HepG2 (cell line): ENCODE results near the gene LGALS3. TPM values are rescaled to one million over a fixed set of nuclear protein-coding genes. Genes with fewer than 3 reads are reported as not detected.

Source experiments
- ELF4 ChIP-seq: sonication (generic); formaldehyde crosslinking; IDR thresholded peaks from 2 replicates; pipeline ENCODE4 v1.5.0; 2020; ENCODE audit warnings: missing genetic modification reagents, mild to moderate bottlenecking, moderate library complexity, borderline replicate concordance
- GTF2F1 ChIP-seq: fragments of 150-350 bp; IDR thresholded peaks from 2 replicates; pipeline ENCODE4 v1.6.1; 2014; ENCODE audit warnings: low read length
- HMG20A ChIP-seq: IDR thresholded peaks from 2 replicates; pipeline ENCODE4 v1.6.1; 2016; ENCODE audit warnings: borderline replicate concordance
- HNF4A ChIP-seq: sonication (generic); formaldehyde crosslinking; IDR thresholded peaks from 2 replicates; pipeline ENCODE4 v1.4.0; 2020; ENCODE audit warnings: missing genetic modification reagents
- HOXD1 ChIP-seq: sonication (generic); formaldehyde crosslinking; IDR thresholded peaks from 2 replicates; pipeline ENCODE4 v1.5.0; 2020; ENCODE audit warnings: missing genetic modification reagents
- IRF1 ChIP-seq: sonication (generic); formaldehyde crosslinking; IDR thresholded peaks from 2 replicates; pipeline ENCODE4 v1.4.0; 2020; ENCODE audit warnings: low read depth, mild to moderate bottlenecking, missing genetic modification reagents
- JDP2 ChIP-seq: sonication (generic); formaldehyde crosslinking; IDR thresholded peaks from 2 replicates; pipeline ENCODE4 v1.8.1; 2022; ENCODE audit warnings: missing genetic modification reagents, borderline replicate concordance
- KAT2B ChIP-seq: fragments of 150-350 bp; IDR thresholded peaks from 2 replicates; pipeline ENCODE4 v1.6.1; 2014; ENCODE audit warnings: low read depth, low read length, borderline replicate concordance
- MYNN ChIP-seq: sonication (generic); formaldehyde crosslinking; IDR thresholded peaks from 2 replicates; pipeline ENCODE4 v1.4.0; 2020; ENCODE audit warnings: mild to moderate bottlenecking, low read depth, missing genetic modification reagents
- PHF8 ChIP-seq: sonication (generic); formaldehyde crosslinking; IDR thresholded peaks from 2 replicates; pipeline ENCODE4 v1.5.0; 2020; ENCODE audit warnings: missing genetic modification reagents
- PRDM10 ChIP-seq: sonication (generic); formaldehyde crosslinking; IDR thresholded peaks from 2 replicates; pipeline ENCODE4 v1.4.0; 2020; ENCODE audit warnings: low read depth, missing genetic modification reagents
- SIX1 ChIP-seq: sonication (generic); formaldehyde crosslinking; IDR thresholded peaks from 2 replicates; pipeline ENCODE4 v1.4.0; 2020; ENCODE audit warnings: missing genetic modification reagents, borderline replicate concordance
- SMC3 ChIP-seq: IDR thresholded peaks from 2 replicates; pipeline ENCODE4 v1.6.1; 2011; ENCODE audit warnings: low read length, improper control_type of control experiment
- TBX3 ChIP-seq: fragments of 450-650 bp; IDR thresholded peaks from 2 replicates; pipeline ENCODE4 v1.6.1; 2017; ENCODE audit warnings: antibody characterized with exemption, mild to moderate bottlenecking, inconsistent platforms, borderline replicate concordance
- ZBTB44 ChIP-seq: sonication (generic); formaldehyde crosslinking; IDR thresholded peaks from 2 replicates; pipeline ENCODE4 v1.4.0; 2020; ENCODE audit warnings: missing genetic modification reagents
- ZNF225 ChIP-seq: sonication (generic); formaldehyde crosslinking; IDR thresholded peaks from 2 replicates; pipeline ENCODE4 v1.4.0; 2020; ENCODE audit warnings: mild to moderate bottlenecking, missing genetic modification reagents
- ZNF256 ChIP-seq: sonication (generic); formaldehyde crosslinking; conservative IDR thresholded peaks from 2 replicates; pipeline ENCODE4 v1.4.0; 2020; ENCODE audit warnings: missing genetic modification reagents
- ZNF567 ChIP-seq: sonication (generic); formaldehyde crosslinking; IDR thresholded peaks from 2 replicates; pipeline ENCODE4 v1.8.1; 2023; ENCODE audit warnings: mild to moderate bottlenecking, missing genetic modification reagents, borderline replicate concordance
- polyA plus RNA-seq, 8 experiments: library from polyadenylated mRNA; depleted of rRNA in 3 of 8; stranded (reverse) in 7 of 8; unstranded in 1 of 8; fragments of >200 nt; fragmentation: Illumina TruSeq in 4 of 8; extraction: Trizol in 4 of 8; gene quantifications; 2 replicates each; pipeline versions ENCODE4 v1.2.1 to v1.2.3, GENCODE V29; 2011 to 2016; ENCODE audit warnings: low read depth in 4 of 8, missing spikeins in 1 of 8, mixed read lengths in 1 of 8; ENCODE audit not compliant: insufficient read depth in 1 of 8
- total RNA-seq, 5 experiments: library from RNA; depleted of rRNA; stranded (reverse); fragments of >200 nt; fragmentation: Illumina TruSeq; extraction: Trizol; gene quantifications; 2 replicates each; pipeline ENCODE4 v1.2.3, GENCODE V29; 2016; ENCODE audit warnings: low read depth in 1 of 5
- TF ChIP-seq, protein P1 (sequence below): sonication (generic); formaldehyde crosslinking; IDR thresholded peaks from 2 replicates; pipeline ENCODE4 v1.8.0; 2022; ENCODE audit warnings: low read depth, missing genetic modification reagents
- TF ChIP-seq, protein P2 (sequence below): sonication (generic); formaldehyde crosslinking; IDR thresholded peaks from 2 replicates; pipeline ENCODE4 v1.5.1; 2020; ENCODE audit warnings: mild to moderate bottlenecking, missing genetic modification reagents, borderline replicate concordance
- TF ChIP-seq, protein P3 (sequence below): IDR thresholded peaks from 2 replicates; pipeline ENCODE4 v1.6.1; 2016; ENCODE audit warnings: mild to moderate bottlenecking, missing biosample characterization, missing genetic modification reagents

LGALS3 gene
- total and polyA plus RNA-seq, 2 of the 13 experiments (the other 11 are each of a cell fraction or from before 2014, with no cell fraction given): 5.0 to 97.4 TPM

DNA sequence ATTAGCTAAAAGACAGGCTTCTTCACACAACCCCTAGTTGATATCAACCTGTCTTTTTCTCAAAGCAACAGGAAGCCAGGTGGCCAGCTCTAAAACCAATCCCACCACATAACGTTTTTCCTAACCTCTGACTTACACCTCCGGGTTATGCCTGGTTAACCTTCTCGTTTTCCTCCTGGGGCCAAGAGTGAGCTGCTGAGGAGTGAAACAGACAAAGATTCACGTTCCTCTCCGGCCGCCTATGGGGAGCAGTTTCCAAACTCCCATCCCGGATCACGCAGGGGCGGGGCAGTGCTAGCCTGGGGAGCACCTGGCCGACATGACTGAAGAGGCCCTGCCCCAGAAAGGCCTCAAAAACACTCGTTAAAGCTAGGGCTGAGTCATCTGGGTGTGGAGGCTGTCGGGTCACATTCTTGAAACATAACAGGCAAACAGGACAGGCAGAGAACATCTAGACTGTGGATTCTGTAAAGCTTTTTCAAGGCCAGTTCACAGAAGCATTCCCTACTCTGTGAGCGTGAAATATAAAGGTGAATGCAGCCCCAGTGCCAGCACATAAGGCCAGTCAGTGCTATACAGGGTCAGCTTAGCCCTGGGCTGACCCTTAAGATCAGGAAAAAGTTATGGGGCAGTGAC is 25.9 kb upstream of the LGALS3 start (continued):
- peak; percentile 51; the same call in 1 of the 2 replicates for TF ChIP-seq PRDM10 (CRISPR knock-in tag)
- TF ChIP-seq, protein P1, sequence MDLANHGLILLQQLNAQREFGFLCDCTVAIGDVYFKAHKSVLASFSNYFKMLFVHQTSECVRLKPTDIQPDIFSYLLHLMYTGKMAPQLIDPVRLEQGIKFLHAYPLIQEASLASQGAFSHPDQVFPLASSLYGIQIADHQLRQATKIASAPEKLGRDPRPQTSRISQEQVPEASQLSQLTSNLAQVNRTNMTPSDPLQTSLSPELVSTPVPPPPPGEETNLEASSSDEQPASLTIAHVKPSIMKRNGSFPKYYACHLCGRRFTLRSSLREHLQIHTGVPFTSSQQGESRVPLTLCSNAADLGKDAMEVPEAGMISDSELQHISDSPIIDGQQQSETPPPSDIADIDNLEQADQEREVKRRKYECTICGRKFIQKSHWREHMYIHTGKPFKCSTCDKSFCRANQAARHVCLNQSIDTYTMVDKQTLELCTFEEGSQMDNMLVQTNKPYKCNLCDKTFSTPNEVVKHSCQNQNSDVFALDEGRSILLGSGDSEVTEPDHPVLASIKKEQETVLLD (CRISPR knock-in tag): no peak
- no peak for TF ChIP-seq JDP2 (CRISPR knock-in tag)
- no peak for TF ChIP-seq GTF2F1
- TF ChIP-seq ZNF225 (CRISPR knock-in tag): no peak
- TF ChIP-seq, protein P2, sequence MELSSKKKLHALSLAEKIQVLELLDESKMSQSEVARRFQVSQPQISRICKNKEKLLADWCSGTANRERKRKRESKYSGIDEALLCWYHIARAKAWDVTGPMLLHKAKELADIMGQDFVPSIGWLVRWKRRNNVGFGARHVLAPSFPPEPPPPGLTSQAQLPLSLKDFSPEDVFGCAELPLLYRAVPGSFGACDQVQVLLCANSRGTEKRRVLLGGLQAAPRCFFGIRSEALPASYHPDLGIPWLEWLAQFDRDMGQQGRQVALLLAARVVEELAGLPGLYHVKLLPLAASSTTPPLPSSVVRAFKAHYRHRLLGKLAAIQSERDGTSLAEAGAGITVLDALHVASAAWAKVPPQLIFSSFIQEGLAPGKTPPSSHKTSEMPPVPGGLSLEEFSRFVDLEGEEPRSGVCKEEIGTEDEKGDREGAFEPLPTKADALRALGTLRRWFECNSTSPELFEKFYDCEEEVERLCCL (CRISPR knock-in tag): no peak
- TF ChIP-seq ZNF567 (CRISPR knock-in tag): no peak
- peak; percentile 22; the same call in 1 of the 2 replicates for TF ChIP-seq TBX3
- TF ChIP-seq SIX1 (CRISPR knock-in tag): no peak
- no peak for TF ChIP-seq ZNF256 (CRISPR knock-in tag)
- TF ChIP-seq IRF1 (CRISPR knock-in tag): no peak
- 0 out of 2 replicates have a peak, but pooled peaks have one; percentile 32 for TF ChIP-seq SMC3
- TF ChIP-seq PHF8 (CRISPR knock-in tag): peak; percentile 67
- no peak for TF ChIP-seq KAT2B
- TF ChIP-seq ZBTB44: no peak
- TF ChIP-seq ELF4: 0 out of 2 replicates have a peak, but pooled peaks have one; percentile 14
- TF ChIP-seq, protein P3, sequence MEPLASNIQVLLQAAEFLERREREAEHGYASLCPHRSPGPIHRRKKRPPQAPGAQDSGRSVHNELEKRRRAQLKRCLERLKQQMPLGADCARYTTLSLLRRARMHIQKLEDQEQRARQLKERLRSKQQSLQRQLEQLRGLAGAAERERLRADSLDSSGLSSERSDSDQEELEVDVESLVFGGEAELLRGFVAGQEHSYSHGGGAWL: no peak
- TF ChIP-seq HMG20A: peak; percentile 81; the same call in 1 of the 2 replicates
- TF ChIP-seq HOXD1 (CRISPR knock-in tag): peak; percentile 78; the same call in 1 of the 2 replicates
- TF ChIP-seq HNF4A: peak; percentile 62
- TF ChIP-seq MYNN (CRISPR knock-in tag): no peak
